ENCODE data around the gene RAD51B.

DNA sequence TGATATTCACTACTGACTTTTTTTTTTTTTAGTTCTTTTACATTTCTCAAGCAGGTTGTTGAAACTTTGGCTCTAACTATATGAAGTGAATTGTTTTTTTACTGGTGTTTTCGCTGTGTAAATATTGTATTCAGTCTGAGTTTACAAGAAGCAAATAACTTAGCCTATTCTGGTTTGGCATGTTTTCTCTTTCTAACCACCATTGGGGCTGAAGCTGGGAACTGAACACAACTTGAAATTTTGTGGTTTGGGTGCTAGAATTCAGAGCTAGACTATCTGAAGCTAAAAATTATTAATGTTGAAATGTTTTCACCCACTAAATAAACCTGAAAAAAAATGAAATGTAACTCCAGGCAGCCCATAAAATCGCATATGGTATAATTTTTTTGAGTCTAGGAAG lies 37.2 kb downstream of the RAD51B start:
- TF ChIP-seq, protein P1, sequence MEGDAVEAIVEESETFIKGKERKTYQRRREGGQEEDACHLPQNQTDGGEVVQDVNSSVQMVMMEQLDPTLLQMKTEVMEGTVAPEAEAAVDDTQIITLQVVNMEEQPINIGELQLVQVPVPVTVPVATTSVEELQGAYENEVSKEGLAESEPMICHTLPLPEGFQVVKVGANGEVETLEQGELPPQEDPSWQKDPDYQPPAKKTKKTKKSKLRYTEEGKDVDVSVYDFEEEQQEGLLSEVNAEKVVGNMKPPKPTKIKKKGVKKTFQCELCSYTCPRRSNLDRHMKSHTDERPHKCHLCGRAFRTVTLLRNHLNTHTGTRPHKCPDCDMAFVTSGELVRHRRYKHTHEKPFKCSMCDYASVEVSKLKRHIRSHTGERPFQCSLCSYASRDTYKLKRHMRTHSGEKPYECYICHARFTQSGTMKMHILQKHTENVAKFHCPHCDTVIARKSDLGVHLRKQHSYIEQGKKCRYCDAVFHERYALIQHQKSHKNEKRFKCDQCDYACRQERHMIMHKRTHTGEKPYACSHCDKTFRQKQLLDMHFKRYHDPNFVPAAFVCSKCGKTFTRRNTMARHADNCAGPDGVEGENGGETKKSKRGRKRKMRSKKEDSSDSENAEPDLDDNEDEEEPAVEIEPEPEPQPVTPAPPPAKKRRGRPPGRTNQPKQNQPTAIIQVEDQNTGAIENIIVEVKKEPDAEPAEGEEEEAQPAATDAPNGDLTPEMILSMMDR (IDR thresholded peaks at IDR 0.05): no peak
- no peak for TF ChIP-seq POLR2A (IDR thresholded peaks at IDR 0.05)

Measured in thyroid gland (tissue), 4 donors.